AG04450 (cell line): ENCODE results near the gene LCN1. TPM values are rescaled to one million over a fixed set of nuclear protein-coding genes. Genes with fewer than 3 reads are reported as not detected.

Experiments
- CTCF ChIA-PET: fragments of 300-600, 350-600 bp; formaldehyde crosslinking; extraction: SDS; loops from one replicate; lab custom pipeline; 2022; ENCODE audit warnings: antibody characterized with exemption, inconsistent platforms; lab: Charles Lee
- POLR2A ChIA-PET: fragments of 350-600 bp; formaldehyde crosslinking; extraction: SDS; loops from one replicate; lab custom pipeline; 2021; ENCODE audit warnings: antibody characterized with exemption, inconsistent platforms; lab: Yijun Ruan, JAX
- DNase-seq: peaks from one replicate; pipeline ENCODE4 v3.0.0-alpha.2; 2011; ENCODE audit warnings: low read depth, low spot score
- H3K27ac ChIP-seq: one replicate; pipeline ENCODE4 v1.5.1; 2012; ENCODE audit warnings: low read depth, low read length, control low read depth
- H3K27me3 ChIP-seq: one replicate; pipeline ENCODE4 v1.6.0; 2012; ENCODE audit warnings: low read length; ENCODE audit not compliant: control insufficient read depth, insufficient read depth
- H3K4me3 ChIP-seq: 2 replicates; pipeline ENCODE4 v1.5.1; 2011; ENCODE audit warnings: mild to moderate bottlenecking, low read depth, low read length, control low read depth
- H3K9me3 ChIP-seq: 2 replicates; pipeline ENCODE4 v1.5.1; 2012; ENCODE audit warnings: low read length; ENCODE audit not compliant: control insufficient read depth, insufficient read depth
- CTCF ChIP-seq: IDR thresholded peaks from 2 replicates; pipeline ENCODE4 v1.5.1; 2011; ENCODE audit warnings: low read depth, low read length, control low read depth, inconsistent platforms
- polyA plus RNA-seq: library from polyadenylated mRNA; depleted of rRNA; stranded (reverse); fragments of >200 nt; gene quantifications from 2 replicates; pipeline ENCODE4 v1.2.3, GENCODE V29; 2011

Gene LCN1
- polyA plus RNA-seq, 1 experiment, result not detected

GRCh38 chr9:135552021-135552697, 30.9 kb downstream of the LCN1 start:
- TF ChIP-seq CTCF, result no peak
- ChIA-PET POLR2A (interaction anchor here (0.7 kb wide), 1 partner anchor 69 kb away, joined by 7 read pairs; no protein-coding TSS in a partner anchor), CTCF (no interaction called here)
- Histone ChIP-seq H3K27ac (no peak overlapping the region), H3K27me3 (peaks cover 2% of the 10 kb centered on the region), H3K4me3 (no peak overlapping the region), H3K9me3 (peaks cover 8% of the 10 kb centered on the region; the same call in 1 of the 2 replicates)
- no peak for DNase-seq

- Histone ChIP-seq H3K9me3 (peaks cover 7% of the 10 kb centered on the region; the same call in 1 of the 2 replicates), H3K27me3 (no peaks in the 10 kb centered on the region), H3K4me3 (no peak overlapping the region), H3K27ac (no peak overlapping the region)
- TF ChIP-seq CTCF, result no peak
- ChIA-PET CTCF (no interaction called here), POLR2A (no interaction called here)
- no peak for DNase-seq
Observed at GRCh38 chr9:135552698-135553171, 31.5 kb downstream of the LCN1 start.

- Histone ChIP-seq H3K27ac (no peak overlapping the region), H3K27me3 (no peaks in the 10 kb centered on the region), H3K4me3 (no peak overlapping the region), H3K9me3 (peaks cover 5% of the 10 kb centered on the region; the same call in 1 of the 2 replicates)
- POLR2A ChIA-PET, result no interaction called here
- CTCF ChIA-PET, result no interaction called here
- DNase-seq, result no peak
- no peak for TF ChIP-seq CTCF
Observed at GRCh38 chr9:135554718-135555117, 33.5 kb downstream of the LCN1 start.

GRCh38 chr9:135555203-135555602, 34.0 kb downstream of the LCN1 start:
- H3K9me3 ChIP-seq, result peaks cover 5% of the 10 kb centered on the region; the same call in 1 of the 2 replicates
- ChIA-PET POLR2A (no interaction called here), CTCF (no interaction called here)
- no peaks in the 10 kb centered on the region for H3K27me3 ChIP-seq
- no peak for DNase-seq
- H3K27ac ChIP-seq, result no peak overlapping the region
- no peak overlapping the region for H3K4me3 ChIP-seq
- no peak for TF ChIP-seq CTCF

GRCh38 chr9:135555910-135556309, 34.7 kb downstream of the LCN1 start:
- CTCF ChIA-PET, result no interaction called here
- H3K9me3 ChIP-seq, result peaks cover 5% of the 10 kb centered on the region; the same call in 1 of the 2 replicates
- no peak overlapping the region for H3K27ac ChIP-seq
- no peak for DNase-seq
- no peak overlapping the region for H3K4me3 ChIP-seq
- no peaks in the 10 kb centered on the region for H3K27me3 ChIP-seq
- POLR2A ChIA-PET, result no interaction called here
- TF ChIP-seq CTCF, result no peak
